Measurements from ENCODE around the gene TAS2R16.

TAS2R16 gene

DNA sequence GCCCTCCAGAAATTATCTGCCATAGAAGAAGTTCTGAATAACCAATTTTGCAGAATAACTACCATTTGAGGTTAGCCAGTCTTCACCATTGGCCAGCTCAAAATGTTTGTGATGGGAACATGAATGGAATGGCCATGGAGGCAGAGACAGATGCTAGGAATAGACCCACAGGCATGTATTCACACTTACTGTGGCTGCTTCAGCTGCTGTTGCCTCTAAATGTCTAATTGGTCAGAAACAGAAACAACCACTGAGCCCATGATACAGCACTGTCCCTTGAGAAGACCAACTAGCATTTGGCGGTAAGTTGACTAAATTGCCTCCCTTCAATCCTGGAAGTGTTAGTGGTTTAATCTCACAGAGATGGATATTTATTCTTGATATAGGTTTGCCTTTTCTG, 38.6 kb upstream of the TAS2R16 start:
- TF ChIP-seq ZFP3 (CRISPR knock-in tag; IDR thresholded peaks at IDR 0.05) (no peak), OSR1 (CRISPR knock-in tag; IDR thresholded peaks at IDR 0.05) (no peak), PPARA (CRISPR knock-in tag; IDR thresholded peaks at IDR 0.05; ENCODE audit: borderline replicate concordance) (no peak), ISL1 (CRISPR knock-in tag; IDR thresholded peaks at IDR 0.05) (no peak), ZFP30 (CRISPR knock-in tag; IDR thresholded peaks at IDR 0.05) (no peak), CSDC2 (CRISPR knock-in tag; IDR thresholded peaks at IDR 0.05) (no peak), ZNF565 (CRISPR knock-in tag; conservative IDR thresholded peaks at IDR 0.05; ENCODE audit: low read depth) (no peak), TOX (CRISPR knock-in tag; IDR thresholded peaks at IDR 0.05; ENCODE audit: borderline replicate concordance) (no peak), BACH2 (CRISPR knock-in tag; IDR thresholded peaks at IDR 0.05; ENCODE audit: borderline replicate concordance) (no peak)
- TF ChIP-seq, protein P1, sequence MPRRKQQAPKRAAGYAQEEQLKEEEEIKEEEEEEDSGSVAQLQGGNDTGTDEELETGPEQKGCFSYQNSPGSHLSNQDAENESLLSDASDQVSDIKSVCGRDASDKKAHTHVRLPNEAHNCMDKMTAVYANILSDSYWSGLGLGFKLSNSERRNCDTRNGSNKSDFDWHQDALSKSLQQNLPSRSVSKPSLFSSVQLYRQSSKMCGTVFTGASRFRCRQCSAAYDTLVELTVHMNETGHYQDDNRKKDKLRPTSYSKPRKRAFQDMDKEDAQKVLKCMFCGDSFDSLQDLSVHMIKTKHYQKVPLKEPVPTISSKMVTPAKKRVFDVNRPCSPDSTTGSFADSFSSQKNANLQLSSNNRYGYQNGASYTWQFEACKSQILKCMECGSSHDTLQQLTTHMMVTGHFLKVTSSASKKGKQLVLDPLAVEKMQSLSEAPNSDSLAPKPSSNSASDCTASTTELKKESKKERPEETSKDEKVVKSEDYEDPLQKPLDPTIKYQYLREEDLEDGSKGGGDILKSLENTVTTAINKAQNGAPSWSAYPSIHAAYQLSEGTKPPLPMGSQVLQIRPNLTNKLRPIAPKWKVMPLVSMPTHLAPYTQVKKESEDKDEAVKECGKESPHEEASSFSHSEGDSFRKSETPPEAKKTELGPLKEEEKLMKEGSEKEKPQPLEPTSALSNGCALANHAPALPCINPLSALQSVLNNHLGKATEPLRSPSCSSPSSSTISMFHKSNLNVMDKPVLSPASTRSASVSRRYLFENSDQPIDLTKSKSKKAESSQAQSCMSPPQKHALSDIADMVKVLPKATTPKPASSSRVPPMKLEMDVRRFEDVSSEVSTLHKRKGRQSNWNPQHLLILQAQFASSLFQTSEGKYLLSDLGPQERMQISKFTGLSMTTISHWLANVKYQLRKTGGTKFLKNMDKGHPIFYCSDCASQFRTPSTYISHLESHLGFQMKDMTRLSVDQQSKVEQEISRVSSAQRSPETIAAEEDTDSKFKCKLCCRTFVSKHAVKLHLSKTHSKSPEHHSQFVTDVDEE (CRISPR knock-in tag; IDR thresholded peaks at IDR 0.05): no peak
- ATAC-seq: no peak

- no peak for TF ChIP-seq ISL1 (CRISPR knock-in tag; IDR thresholded peaks at IDR 0.05)
- TF ChIP-seq SNAI2 (CRISPR knock-in tag; IDR thresholded peaks at IDR 0.05): no peak
- TF ChIP-seq PPARA (CRISPR knock-in tag; IDR thresholded peaks at IDR 0.05; ENCODE audit: borderline replicate concordance): no peak
- no peak for TF ChIP-seq ZFP3 (CRISPR knock-in tag; IDR thresholded peaks at IDR 0.05)
- TF ChIP-seq OSR1 (CRISPR knock-in tag; IDR thresholded peaks at IDR 0.05): no peak
- TF ChIP-seq, protein P2, sequence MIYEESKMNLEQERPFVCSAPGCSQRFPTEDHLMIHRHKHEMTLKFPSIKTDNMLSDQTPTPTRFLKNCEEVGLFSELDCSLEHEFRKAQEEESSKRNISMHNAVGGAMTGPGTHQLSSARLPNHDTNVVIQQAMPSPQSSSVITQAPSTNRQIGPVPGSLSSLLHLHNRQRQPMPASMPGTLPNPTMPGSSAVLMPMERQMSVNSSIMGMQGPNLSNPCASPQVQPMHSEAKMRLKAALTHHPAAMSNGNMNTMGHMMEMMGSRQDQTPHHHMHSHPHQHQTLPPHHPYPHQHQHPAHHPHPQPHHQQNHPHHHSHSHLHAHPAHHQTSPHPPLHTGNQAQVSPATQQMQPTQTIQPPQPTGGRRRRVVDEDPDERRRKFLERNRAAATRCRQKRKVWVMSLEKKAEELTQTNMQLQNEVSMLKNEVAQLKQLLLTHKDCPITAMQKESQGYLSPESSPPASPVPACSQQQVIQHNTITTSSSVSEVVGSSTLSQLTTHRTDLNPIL (CRISPR knock-in tag; IDR thresholded peaks at IDR 0.05; ENCODE audit: low read depth): no peak
- TF ChIP-seq ZNF70 (CRISPR knock-in tag; IDR thresholded peaks at IDR 0.05): no peak
- TF ChIP-seq, protein P3, sequence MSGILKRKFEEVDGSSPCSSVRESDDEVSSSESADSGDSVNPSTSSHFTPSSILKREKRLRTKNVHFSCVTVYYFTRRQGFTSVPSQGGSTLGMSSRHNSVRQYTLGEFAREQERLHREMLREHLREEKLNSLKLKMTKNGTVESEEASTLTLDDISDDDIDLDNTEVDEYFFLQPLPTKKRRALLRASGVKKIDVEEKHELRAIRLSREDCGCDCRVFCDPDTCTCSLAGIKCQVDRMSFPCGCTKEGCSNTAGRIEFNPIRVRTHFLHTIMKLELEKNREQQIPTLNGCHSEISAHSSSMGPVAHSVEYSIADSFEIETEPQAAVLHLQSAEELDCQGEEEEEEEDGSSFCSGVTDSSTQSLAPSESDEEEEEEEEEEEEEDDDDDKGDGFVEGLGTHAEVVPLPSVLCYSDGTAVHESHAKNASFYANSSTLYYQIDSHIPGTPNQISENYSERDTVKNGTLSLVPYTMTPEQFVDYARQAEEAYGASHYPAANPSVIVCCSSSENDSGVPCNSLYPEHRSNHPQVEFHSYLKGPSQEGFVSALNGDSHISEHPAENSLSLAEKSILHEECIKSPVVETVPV (CRISPR knock-in tag; IDR thresholded peaks at IDR 0.05): no peak
- TF ChIP-seq ZFP30 (CRISPR knock-in tag; IDR thresholded peaks at IDR 0.05): no peak
- TF ChIP-seq TOX (CRISPR knock-in tag; IDR thresholded peaks at IDR 0.05; ENCODE audit: borderline replicate concordance): no peak
- no peak for ATAC-seq
Measured at GRCh38 chr7:123030631-123031030, 35.1 kb upstream of the TAS2R16 start.

- TF ChIP-seq, protein P2 (CRISPR knock-in tag; IDR thresholded peaks at IDR 0.05; ENCODE audit: low read depth): no peak
- TF ChIP-seq ZNF8 (CRISPR knock-in tag; IDR thresholded peaks at IDR 0.05) (no peak), ZNF70 (CRISPR knock-in tag; IDR thresholded peaks at IDR 0.05) (no peak), GLIS3 (CRISPR knock-in tag; IDR thresholded peaks at IDR 0.05) (no peak), PPARA (CRISPR knock-in tag; IDR thresholded peaks at IDR 0.05; ENCODE audit: borderline replicate concordance) (no peak), ZFP30 (CRISPR knock-in tag; IDR thresholded peaks at IDR 0.05) (no peak), RARB (CRISPR knock-in tag; IDR thresholded peaks at IDR 0.05) (no peak), ZFP3 (CRISPR knock-in tag; IDR thresholded peaks at IDR 0.05) (no peak), ZC3H10 (CRISPR knock-in tag; IDR thresholded peaks at IDR 0.05) (no peak), ESRRG (CRISPR knock-in tag; IDR thresholded peaks at IDR 0.05) (no peak), OSR1 (CRISPR knock-in tag; IDR thresholded peaks at IDR 0.05) (no peak), TCF4 (CRISPR knock-in tag; IDR thresholded peaks at IDR 0.05; ENCODE audit: borderline replicate concordance) (no peak)
- TF ChIP-seq, protein P4, sequence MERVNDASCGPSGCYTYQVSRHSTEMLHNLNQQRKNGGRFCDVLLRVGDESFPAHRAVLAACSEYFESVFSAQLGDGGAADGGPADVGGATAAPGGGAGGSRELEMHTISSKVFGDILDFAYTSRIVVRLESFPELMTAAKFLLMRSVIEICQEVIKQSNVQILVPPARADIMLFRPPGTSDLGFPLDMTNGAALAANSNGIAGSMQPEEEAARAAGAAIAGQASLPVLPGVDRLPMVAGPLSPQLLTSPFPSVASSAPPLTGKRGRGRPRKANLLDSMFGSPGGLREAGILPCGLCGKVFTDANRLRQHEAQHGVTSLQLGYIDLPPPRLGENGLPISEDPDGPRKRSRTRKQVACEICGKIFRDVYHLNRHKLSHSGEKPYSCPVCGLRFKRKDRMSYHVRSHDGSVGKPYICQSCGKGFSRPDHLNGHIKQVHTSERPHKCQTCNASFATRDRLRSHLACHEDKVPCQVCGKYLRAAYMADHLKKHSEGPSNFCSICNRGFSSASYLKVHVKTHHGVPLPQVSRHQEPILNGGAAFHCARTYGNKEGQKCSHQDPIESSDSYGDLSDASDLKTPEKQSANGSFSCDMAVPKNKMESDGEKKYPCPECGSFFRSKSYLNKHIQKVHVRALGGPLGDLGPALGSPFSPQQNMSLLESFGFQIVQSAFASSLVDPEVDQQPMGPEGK (CRISPR knock-in tag; IDR thresholded peaks at IDR 0.05; ENCODE audit: borderline replicate concordance): no peak
- TF ChIP-seq, protein P3 (CRISPR knock-in tag; IDR thresholded peaks at IDR 0.05): no peak
- TF ChIP-seq, protein P5, sequence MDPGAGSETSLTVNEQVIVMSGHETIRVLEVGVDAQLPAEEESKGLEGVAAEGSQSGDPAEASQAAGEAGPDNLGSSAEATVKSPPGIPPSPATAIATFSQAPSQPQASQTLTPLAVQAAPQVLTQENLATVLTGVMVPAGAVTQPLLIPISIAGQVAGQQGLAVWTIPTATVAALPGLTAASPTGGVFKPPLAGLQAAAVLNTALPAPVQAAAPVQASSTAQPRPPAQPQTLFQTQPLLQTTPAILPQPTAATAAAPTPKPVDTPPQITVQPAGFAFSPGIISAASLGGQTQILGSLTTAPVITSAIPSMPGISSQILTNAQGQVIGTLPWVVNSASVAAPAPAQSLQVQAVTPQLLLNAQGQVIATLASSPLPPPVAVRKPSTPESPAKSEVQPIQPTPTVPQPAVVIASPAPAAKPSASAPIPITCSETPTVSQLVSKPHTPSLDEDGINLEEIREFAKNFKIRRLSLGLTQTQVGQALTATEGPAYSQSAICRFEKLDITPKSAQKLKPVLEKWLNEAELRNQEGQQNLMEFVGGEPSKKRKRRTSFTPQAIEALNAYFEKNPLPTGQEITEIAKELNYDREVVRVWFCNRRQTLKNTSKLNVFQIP (CRISPR knock-in tag; IDR thresholded peaks at IDR 0.05; ENCODE audit: borderline replicate concordance, low read depth): no peak
- no peak for ATAC-seq
Measured at GRCh38 chr7:123028339-123028738, 32.8 kb upstream of the TAS2R16 start.
